ENCODE measurements around the gene PIK3R4.

- no peak for TF ChIP-seq POLR2A (IDR thresholded peaks at IDR 0.05)
- TF ChIP-seq, protein P1, sequence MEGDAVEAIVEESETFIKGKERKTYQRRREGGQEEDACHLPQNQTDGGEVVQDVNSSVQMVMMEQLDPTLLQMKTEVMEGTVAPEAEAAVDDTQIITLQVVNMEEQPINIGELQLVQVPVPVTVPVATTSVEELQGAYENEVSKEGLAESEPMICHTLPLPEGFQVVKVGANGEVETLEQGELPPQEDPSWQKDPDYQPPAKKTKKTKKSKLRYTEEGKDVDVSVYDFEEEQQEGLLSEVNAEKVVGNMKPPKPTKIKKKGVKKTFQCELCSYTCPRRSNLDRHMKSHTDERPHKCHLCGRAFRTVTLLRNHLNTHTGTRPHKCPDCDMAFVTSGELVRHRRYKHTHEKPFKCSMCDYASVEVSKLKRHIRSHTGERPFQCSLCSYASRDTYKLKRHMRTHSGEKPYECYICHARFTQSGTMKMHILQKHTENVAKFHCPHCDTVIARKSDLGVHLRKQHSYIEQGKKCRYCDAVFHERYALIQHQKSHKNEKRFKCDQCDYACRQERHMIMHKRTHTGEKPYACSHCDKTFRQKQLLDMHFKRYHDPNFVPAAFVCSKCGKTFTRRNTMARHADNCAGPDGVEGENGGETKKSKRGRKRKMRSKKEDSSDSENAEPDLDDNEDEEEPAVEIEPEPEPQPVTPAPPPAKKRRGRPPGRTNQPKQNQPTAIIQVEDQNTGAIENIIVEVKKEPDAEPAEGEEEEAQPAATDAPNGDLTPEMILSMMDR (IDR thresholded peaks at IDR 0.05) = no peak
These were observed 6.8 kb downstream of the PIK3R4 start for GRCh38 chr3:130739848-130740247.
